GM21529 (cell line): ENCODE measurements around the gene TMEM132E.
"Not testable (repeated sequence)": the region's sequence is repeated elsewhere in the genome, so short reads cannot be mapped to it uniquely, and the experiment has no call there.

Source experiments
- ATAC-seq: cut with Tn5 transposase; IDR thresholded peaks from one replicate; pipeline ENCODE4 v1.9.1; 2021; ENCODE audit not compliant: unreplicated experiment

TMEM132E gene, protein sequence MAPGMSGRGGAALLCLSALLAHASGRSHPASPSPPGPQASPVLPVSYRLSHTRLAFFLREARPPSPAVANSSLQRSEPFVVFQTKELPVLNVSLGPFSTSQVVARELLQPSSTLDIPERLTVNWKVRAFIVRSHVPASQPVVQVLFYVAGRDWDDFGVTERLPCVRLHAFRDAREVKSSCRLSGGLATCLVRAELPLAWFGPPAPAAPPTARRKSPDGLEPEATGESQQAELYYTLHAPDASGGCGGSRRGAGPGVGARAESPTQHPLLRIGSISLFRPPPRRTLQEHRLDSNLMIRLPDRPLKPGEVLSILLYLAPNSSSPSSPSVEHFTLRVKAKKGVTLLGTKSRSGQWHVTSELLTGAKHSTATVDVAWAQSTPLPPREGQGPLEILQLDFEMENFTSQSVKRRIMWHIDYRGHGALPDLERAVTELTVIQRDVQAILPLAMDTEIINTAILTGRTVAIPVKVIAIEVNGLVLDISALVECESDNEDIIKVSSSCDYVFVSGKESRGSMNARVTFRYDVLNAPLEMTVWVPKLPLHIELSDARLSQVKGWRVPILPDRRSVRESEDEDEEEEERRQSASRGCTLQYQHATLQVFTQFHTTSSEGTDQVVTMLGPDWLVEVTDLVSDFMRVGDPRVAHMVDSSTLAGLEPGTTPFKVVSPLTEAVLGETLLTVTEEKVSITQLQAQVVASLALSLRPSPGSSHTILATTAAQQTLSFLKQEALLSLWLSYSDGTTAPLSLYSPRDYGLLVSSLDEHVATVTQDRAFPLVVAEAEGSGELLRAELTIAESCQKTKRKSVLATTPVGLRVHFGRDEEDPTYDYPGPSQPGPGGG (N-terminal part only)

GRCh38 chr17:34579017-34579946, at the start of gene TMEM132E:
Gene TMEM132E (plus strand): TSS chr17:34579582. CDS start chr17:34581077, 1,495 bp downstream.
- ATAC-seq = no peak

- no peak for ATAC-seq
These were observed 48.5 kb upstream of the TMEM132E start for GRCh38 chr17:34530918-34531317.

DNA sequence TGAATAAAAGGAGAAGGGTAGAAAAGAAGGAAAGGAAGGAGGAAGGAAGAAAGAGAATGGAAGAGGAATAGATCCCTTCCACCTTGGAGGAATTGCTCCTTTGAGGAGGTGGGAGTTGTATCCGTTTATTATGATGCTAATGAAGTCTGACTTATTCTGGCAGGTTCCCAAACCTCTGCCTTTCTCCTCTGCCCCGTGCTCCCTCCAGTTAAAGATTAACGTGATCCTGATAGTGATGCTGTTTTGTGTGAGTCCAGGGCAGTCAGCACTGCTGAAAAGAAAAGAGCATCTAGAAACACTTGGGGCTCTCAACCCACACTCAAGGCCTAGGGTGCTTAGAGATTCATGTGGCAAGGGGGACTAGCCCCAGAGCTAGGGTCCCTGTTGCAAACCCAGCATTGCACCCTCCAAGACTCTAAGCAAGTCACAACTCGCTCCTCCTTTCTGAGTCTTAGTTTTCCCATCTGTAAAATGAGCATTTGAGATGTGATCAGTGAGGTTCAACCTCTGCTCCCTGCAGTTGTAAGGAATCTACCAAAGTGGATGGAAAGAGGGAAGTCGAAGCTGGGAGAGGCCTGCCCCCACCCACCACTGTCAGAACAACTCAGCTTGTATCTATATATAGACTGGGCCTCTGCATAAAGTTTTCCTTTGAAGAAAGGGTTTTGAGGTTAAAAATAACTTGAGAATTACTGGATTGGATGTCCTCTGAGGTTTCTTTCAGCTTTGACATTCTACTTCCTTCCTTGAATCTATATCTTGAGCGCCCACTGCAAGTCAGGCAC, 46.9 kb upstream of the TMEM132E start:
- ATAC-seq = no peak

DNA sequence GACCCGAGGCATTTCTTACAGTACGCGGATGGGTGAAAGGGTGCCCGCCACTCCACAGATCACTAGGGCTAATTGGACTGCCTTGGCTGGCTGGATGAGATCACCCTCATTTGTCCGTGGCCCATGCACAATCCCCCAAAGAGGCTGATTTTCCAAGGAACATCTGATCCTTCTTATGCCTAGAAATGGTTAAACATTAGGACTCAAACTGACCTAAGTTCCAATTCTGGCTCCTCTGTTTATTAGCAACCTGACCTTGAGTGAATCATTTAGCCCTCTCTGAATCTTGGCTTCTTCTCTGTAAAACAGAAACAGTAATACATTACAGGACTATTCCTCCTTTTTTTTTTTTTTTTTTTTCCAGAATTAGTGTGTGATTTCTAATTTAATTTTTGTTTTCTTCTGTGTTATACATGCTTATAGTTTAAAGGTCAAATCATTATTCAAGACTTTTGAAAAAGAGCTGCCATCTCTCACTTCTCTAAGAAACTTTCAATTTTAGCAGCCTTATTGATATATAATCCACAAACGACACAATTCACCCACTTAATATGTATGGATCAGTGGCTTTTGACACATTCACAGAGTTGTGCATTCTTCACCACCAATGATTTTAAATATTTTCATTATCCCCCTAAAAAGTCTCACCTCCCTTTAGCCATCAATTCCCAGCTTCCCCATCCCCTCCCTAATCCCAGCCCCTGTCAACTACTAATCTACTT, 45.4 kb upstream of the TMEM132E start:
- no peak for ATAC-seq

- no peak for ATAC-seq
These were observed 41.9 kb upstream of the TMEM132E start for GRCh38 chr17:34537445-34537844.

GRCh38 chr17:34538582-34538981, 40.8 kb upstream of the TMEM132E start:
- ATAC-seq = not testable (repeated sequence)

DNA sequence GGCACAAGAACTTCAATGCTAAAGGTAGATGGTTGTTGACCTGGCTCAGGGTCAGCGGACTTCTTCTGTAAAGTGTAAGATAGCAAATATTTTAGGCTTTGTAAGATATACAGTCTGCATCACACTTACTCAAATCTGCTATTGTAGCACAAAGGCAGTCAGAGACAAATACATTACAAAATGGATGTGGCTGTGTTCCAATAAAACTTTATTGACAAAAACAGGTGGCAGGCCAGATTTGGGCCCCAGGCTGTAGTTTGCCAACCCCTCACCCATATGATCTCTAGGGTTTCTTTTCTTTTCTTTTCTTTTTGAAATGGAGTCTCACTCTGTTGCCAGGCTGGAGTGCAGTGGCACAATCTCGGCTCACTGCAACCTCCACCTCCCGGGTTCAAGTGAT, 39.5 kb upstream of the TMEM132E start:
- ATAC-seq = no peak

DNA sequence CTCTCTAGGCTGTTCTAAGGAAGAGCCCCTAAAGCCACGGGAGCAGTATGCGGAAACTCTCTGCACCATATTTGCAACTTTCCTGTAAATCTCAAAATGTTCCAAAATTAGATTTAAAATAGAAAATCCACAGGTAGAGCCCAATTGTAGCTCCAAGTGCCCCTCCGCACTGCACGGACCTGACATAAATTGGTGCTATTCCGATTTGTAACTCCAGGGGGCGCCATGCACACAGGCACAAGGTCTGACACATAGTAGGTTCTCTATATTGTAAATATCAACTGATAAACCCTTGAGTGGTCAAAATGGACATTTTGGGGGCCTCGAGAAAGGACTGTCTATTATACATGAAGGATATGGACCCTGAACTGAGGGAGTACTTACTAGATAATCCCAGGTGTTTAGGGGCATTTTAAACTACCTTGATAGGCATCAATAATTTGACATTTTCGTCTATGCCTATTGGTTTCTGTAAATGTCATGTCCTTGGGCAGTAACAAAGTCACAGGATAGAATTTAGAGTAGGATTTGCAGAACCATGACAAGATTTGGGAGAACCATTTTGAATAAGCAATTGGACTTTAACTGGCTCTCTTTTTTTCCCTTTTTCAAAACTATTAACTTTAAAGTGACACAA, 36.6 kb upstream of the TMEM132E start:
- no peak for ATAC-seq

GRCh38 chr17:34547453-34548063, 31.8 kb upstream of the TMEM132E start:
- no peak for ATAC-seq

DNA sequence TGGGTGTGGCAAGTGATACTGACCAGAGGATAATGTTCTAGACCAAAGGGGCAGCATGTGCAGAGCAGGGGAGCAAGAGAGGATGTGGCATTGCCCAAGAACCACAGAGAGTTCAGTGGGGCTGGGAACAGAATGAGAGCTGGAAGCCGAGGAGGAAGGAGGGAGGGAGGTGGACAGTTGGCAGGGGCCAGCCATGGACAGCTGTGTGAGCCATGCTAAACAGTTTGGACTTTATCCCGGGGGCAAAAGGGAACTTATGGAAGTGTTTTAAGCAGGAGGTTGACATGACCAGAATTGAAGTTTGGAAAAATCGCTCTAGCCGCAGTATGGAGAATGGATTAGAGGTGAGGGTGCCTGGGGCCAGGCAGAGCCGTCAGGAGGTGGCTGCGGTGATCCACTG, 29.4 kb upstream of the TMEM132E start:
- no peak for ATAC-seq

GRCh38 chr17:34553907-34554306, 25.5 kb upstream of the TMEM132E start:
- ATAC-seq = no peak

- ATAC-seq = no peak
These were observed 23.0 kb upstream of the TMEM132E start for GRCh38 chr17:34556384-34556783.

- no peak for ATAC-seq
These were observed 22.5 kb upstream of the TMEM132E start for GRCh38 chr17:34556931-34557330.

DNA sequence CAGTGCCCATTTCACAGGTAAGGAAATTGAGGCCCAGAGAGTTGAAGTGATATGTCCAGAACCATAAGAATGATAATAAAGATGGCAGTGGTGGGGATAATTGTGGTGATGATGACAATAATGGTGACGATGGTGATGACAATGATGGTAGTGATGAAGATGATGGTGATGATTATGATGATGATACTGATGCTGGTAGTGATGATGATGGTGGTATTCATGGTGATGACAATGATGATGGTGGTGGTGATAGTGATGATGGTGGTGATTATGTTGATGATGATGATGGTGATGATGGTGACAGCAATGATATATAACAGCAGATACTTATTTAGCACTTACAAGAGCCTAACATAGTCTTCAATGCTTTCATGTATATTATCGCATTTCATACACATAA, 18.1 kb upstream of the TMEM132E start:
- no peak for ATAC-seq

DNA sequence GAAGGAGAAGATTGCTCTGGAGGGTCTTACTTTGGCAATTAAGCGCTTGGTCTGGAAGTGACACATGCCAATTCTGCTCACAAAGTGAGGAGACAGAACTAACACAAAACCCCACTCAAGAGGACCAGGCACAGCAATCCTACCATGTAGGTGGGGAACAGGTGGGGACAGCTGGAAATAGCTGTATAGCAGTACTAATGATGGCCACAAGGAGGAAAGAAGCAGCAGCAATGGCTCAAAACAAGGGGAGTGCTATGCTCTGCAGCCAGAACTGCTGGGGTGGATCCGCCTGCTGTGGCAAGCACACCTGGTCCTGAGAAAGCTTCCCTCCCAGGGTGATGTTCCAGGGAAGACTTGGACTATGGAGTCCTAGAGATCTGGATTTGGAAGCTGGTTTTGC, 17.0 kb upstream of the TMEM132E start:
- ATAC-seq = no peak

DNA sequence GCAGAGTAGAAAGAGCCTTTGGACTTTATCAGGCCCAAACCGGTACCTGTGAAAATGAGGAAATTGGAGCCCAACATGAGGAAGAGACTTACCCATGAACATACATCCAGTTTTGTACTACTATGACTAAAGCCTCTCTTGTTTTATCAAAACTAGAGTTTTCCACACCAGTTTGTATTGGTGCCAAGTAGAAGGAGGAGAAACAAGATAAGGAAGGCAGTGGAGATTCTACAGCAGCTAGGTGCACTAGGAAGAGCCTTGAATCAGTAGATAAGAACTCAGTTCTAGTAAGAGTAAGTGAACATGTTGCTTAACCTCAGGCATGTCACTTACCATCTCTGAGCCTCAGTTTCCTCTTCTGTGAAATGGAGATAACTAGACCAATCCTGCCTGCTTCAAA, 13.7 kb upstream of the TMEM132E start:
- ATAC-seq = no peak

DNA sequence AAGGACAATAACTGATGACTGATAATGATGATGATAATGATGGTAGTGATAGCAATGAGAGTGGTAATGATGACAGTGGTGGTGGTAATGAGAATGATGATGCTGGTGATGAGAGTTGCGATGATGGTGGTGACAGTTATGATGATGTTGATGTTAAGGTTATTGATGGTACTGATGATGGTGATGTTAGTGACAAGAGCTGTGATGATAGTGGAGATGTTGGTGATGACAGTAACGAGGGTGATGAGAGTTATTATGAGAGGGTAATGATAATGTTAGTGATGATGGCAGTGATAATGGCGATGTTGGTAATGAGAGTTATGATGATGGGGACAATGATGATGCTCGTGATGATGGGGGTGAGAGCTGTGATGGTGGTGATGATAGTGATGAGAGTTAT, 13.2 kb upstream of the TMEM132E start:
- ATAC-seq = no peak

GRCh38 chr17:34566873-34567272, 12.5 kb upstream of the TMEM132E start:
- ATAC-seq = no peak
